HEK293T (cell line): ENCODE data around the gene DOCK3.

Experiments used
- BHLHE40 ChIP-seq: fragments of 450-650 bp; IDR thresholded peaks from 2 replicates; pipeline ENCODE4 v1.6.1; 2016; ENCODE audit warnings: mild to moderate bottlenecking, moderate library complexity, borderline replicate concordance
- ELF4 ChIP-seq: fragments of 450-650 bp; IDR thresholded peaks from 2 replicates; pipeline ENCODE4 v1.6.1; 2017; ENCODE audit warnings: antibody characterized with exemption
- FOXA1 ChIP-seq: fragments of 450-650 bp; IDR thresholded peaks from 2 replicates; pipeline ENCODE4 v1.6.1; 2016; ENCODE audit warnings: mild to moderate bottlenecking
- FOXK2 ChIP-seq: fragments of 450-650 bp; IDR thresholded peaks from 2 replicates; pipeline ENCODE4 v1.6.1; 2016; ENCODE audit warnings: mild to moderate bottlenecking
- FOXM1 ChIP-seq: fragments of 450-650 bp; IDR thresholded peaks from 2 replicates; pipeline ENCODE4 v1.6.1; 2017; ENCODE audit warnings: mild to moderate bottlenecking, borderline replicate concordance
- HDGF ChIP-seq: fragments of 450-650 bp; IDR thresholded peaks from 2 replicates; pipeline ENCODE4 v1.6.1; 2017; ENCODE audit warnings: antibody characterized with exemption, borderline replicate concordance
- L3MBTL2 ChIP-seq: fragments of 450-650 bp; conservative IDR thresholded peaks from 2 replicates; pipeline ENCODE4 v1.6.1; 2016; ENCODE audit warnings: mild to moderate bottlenecking
- LEF1 ChIP-seq: fragments of 450-650 bp; IDR thresholded peaks from 2 replicates; pipeline ENCODE4 v1.6.1; 2017; ENCODE audit warnings: mild to moderate bottlenecking, borderline replicate concordance
- NFRKB ChIP-seq: fragments of 450-650 bp; IDR thresholded peaks from 2 replicates; pipeline ENCODE4 v1.6.1; 2016; ENCODE audit warnings: mild to moderate bottlenecking, moderate library complexity
- SP1 ChIP-seq: fragments of 450-650 bp; IDR thresholded peaks from 2 replicates; pipeline ENCODE4 v1.6.1; 2017
- SUZ12 ChIP-seq: fragments of 450-650 bp; IDR thresholded peaks from 2 replicates; pipeline ENCODE4 v1.6.1; 2016; ENCODE audit warnings: mild to moderate bottlenecking
- TARDBP ChIP-seq: fragments of 450-650 bp; IDR thresholded peaks from 2 replicates; pipeline ENCODE4 v1.6.1; 2016
- ZNF384 ChIP-seq: fragments of 450-650 bp; IDR thresholded peaks from 2 replicates; pipeline ENCODE4 v1.6.1; 2016
- TF ChIP-seq, protein P1 (sequence below): fragments of 450-650 bp; IDR thresholded peaks from 2 replicates; pipeline ENCODE4 v1.6.1; 2016

GRCh38 chr3:51276046-51276445 lies 601.3 kb downstream of the DOCK3 start:
- TF ChIP-seq HDGF (no peak), NFRKB (no peak), ELF4 (no peak), SUZ12 (no peak), ZNF384 (no peak), FOXM1 (no peak), FOXA1 (no peak), SP1 (no peak), FOXK2 (no peak), TARDBP (no peak), LEF1 (no peak), L3MBTL2 (no peak), BHLHE40 (no peak)
- TF ChIP-seq, protein P1, sequence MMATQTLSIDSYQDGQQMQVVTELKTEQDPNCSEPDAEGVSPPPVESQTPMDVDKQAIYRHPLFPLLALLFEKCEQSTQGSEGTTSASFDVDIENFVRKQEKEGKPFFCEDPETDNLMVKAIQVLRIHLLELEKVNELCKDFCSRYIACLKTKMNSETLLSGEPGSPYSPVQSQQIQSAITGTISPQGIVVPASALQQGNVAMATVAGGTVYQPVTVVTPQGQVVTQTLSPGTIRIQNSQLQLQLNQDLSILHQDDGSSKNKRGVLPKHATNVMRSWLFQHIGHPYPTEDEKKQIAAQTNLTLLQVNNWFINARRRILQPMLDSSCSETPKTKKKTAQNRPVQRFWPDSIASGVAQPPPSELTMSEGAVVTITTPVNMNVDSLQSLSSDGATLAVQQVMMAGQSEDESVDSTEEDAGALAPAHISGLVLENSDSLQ, result no peak
